K562 (cell line): ENCODE measurements around the gene MAP1LC3B2. TPM values are rescaled to one million over a fixed set of nuclear protein-coding genes. Genes with fewer than 3 reads are reported as not detected.

Experiments
- DIDO1 ChIP-seq: fragments of 450-650 bp; IDR thresholded peaks from 2 replicates; pipeline ENCODE4 v1.6.1; 2016; ENCODE audit warnings: low read depth, missing biosample characterization, missing genetic modification characterization
- DNMT1 ChIP-seq: fragments of 450-650 bp; IDR thresholded peaks from 2 replicates; pipeline ENCODE4 v1.6.1; 2016; ENCODE audit warnings: antibody characterized with exemption, mild to moderate bottlenecking
- E2F5 ChIP-seq: sonication (generic); formaldehyde crosslinking; IDR thresholded peaks from 2 replicates; pipeline ENCODE4 v1.8.0; 2022; ENCODE audit warnings: mild to moderate bottlenecking, missing genetic modification reagents
- ELK3 ChIP-seq: fragments of 450-650 bp; formaldehyde crosslinking; IDR thresholded peaks from 2 replicates; pipeline ENCODE4 v1.4.0; 2020; ENCODE audit warnings: mild to moderate bottlenecking
- EZH2 ChIP-seq: IDR thresholded peaks from 2 replicates; pipeline ENCODE4 v1.6.1; 2012; ENCODE audit warnings: low read depth, mild to moderate bottlenecking, inconsistent platforms, low read length, borderline replicate concordance
- GTF2A2 ChIP-seq: IDR thresholded peaks from 2 replicates; pipeline ENCODE4 v1.6.1; 2016; ENCODE audit warnings: mild to moderate bottlenecking, missing genetic modification characterization, missing compliant biosample characterization
- ID3 ChIP-seq, 2 experiments: fragments of 250-450 bp in 1 of 2; fragments of 450-650 bp in 1 of 2; sonication (Bioruptor Pico) in 1 of 2; IDR thresholded peaks; 2 replicates each; pipeline versions ENCODE4 v1.6.1 to v1.8.0; 2016 to 2021; ENCODE audit warnings: mild to moderate bottlenecking in 2 of 2, moderate library complexity in 2 of 2, missing compliant biosample characterization in 1 of 2, missing genetic modification characterization in 1 of 2
- KAT2B ChIP-seq: IDR thresholded peaks from one replicate; pipeline ENCODE4 v1.6.1; 2012; ENCODE audit warnings: low read depth, mild to moderate bottlenecking, control low read depth, inconsistent platforms, low read length, moderate library complexity
- MECOM ChIP-seq: fragments of 250-450 bp; sonication (Bioruptor Pico); IDR thresholded peaks from 2 replicates; pipeline ENCODE4 v1.8.0; 2022; ENCODE audit warnings: inconsistent platforms
- MYC ChIP-seq, 2 experiments: fragments of 250-450 bp in 1 of 2; sonication (Bioruptor Pico) in 1 of 2; IDR thresholded peaks; 2 replicates each; pipeline versions ENCODE4 v1.5.1 to v1.6.1; 2012 to 2021; ENCODE audit warnings: low read depth in 2 of 2, borderline replicate concordance in 1 of 2, improper control_type of control experiment in 1 of 2, low read length in 1 of 2, mild to moderate bottlenecking in 1 of 2, moderate library complexity in 1 of 2
- NCOR1 ChIP-seq: fragments of 450-650 bp; IDR thresholded peaks from 2 replicates; pipeline ENCODE4 v1.6.1; 2016; ENCODE audit warnings: mild to moderate bottlenecking, moderate library complexity
- NELFE ChIP-seq: IDR thresholded peaks from 2 replicates; pipeline ENCODE4 v1.6.1; 2011; ENCODE audit warnings: mild to moderate bottlenecking; ENCODE audit not compliant: insufficient read depth, insufficient read length
- PHB2 ChIP-seq: fragments of 450-650 bp; IDR thresholded peaks from 2 replicates; pipeline ENCODE4 v1.6.1; 2017; ENCODE audit warnings: low read depth
- PTRF ChIP-seq: fragments of 450-650 bp; IDR thresholded peaks from 2 replicates; pipeline ENCODE4 v1.6.1; 2016; ENCODE audit warnings: mild to moderate bottlenecking, missing genetic modification characterization, missing compliant biosample characterization
- RB1 ChIP-seq: fragments of 450-650 bp; IDR thresholded peaks from 2 replicates; pipeline ENCODE4 v1.6.1; 2017; ENCODE audit warnings: low read depth, mild to moderate bottlenecking
- SMAD1 ChIP-seq: fragments of 150-350 bp; IDR thresholded peaks from 2 replicates; pipeline ENCODE4 v1.6.1; 2014; ENCODE audit warnings: low read length, low read depth; ENCODE audit not compliant: partially characterized antibody
- SMAD4 ChIP-seq: fragments of 250-450 bp; sonication (Bioruptor Pico); conservative IDR thresholded peaks from 2 replicates; pipeline ENCODE4 v1.8.0; 2021; ENCODE audit warnings: inconsistent platforms, mild to moderate bottlenecking, moderate library complexity
- SNIP1 ChIP-seq: fragments of 450-650 bp; IDR thresholded peaks from 2 replicates; pipeline ENCODE4 v1.7.1; 2017; ENCODE audit warnings: low read depth, mild to moderate bottlenecking
- TCF3 ChIP-seq: sonication (generic); formaldehyde crosslinking; IDR thresholded peaks from 2 replicates; pipeline ENCODE4 v1.4.0; 2020; ENCODE audit warnings: mild to moderate bottlenecking, missing genetic modification reagents
- XRCC4 ChIP-seq: IDR thresholded peaks from one replicate; pipeline ENCODE4 v1.6.1; 2011; ENCODE audit not compliant: insufficient read depth, insufficient read length; ENCODE audit errors: extremely low read depth
- ZNF408 ChIP-seq: fragments of 250-450 bp; sonication (Bioruptor Pico); IDR thresholded peaks from 2 replicates; pipeline ENCODE4 v1.4.0; 2020; ENCODE audit warnings: low read depth, mild to moderate bottlenecking, moderate library complexity
- ZNF507 ChIP-seq: conservative IDR thresholded peaks from 2 replicates; pipeline ENCODE4 v1.6.1; 2017; ENCODE audit warnings: missing genetic modification characterization, missing compliant biosample characterization
- ZNF57 ChIP-seq: fragments of 450-650 bp; formaldehyde crosslinking; IDR thresholded peaks from 2 replicates; pipeline ENCODE4 v1.4.0; 2020; ENCODE audit warnings: mild to moderate bottlenecking, moderate library complexity
- ZNF717 ChIP-seq: fragments of 250-450 bp; sonication (Bioruptor Pico); IDR thresholded peaks from 2 replicates; pipeline ENCODE4 v1.5.0; 2021
- polyA plus RNA-seq, 8 experiments: library from polyadenylated mRNA; depleted of rRNA in 4 of 8; stranded (reverse) in 5 of 8; unstranded in 3 of 8; fragments of >200 nt; fragmentation: Nextera tagmentation in 2 of 8; fragmentation: Illumina TruSeq in 1 of 8; extraction: Ambion mirVana in 2 of 8; extraction: Trizol in 1 of 8; gene quantifications; 2 replicates each; pipeline versions ENCODE4 v1.2.1 to v1.2.3, GENCODE V29; 2011 to 2014; ENCODE audit warnings: inconsistent platforms in 1 of 8, missing spikeins in 1 of 8
- total RNA-seq, 7 experiments: library from RNA; depleted of rRNA in 6 of 7; stranded (reverse); fragments of >200 nt in 6 of 7; fragmentation: Illumina TruSeq in 2 of 7; extraction: Trizol in 2 of 7; gene quantifications; 2 replicates each; pipeline versions ENCODE4 v1.2.1 to v1.2.3, GENCODE V29; 2011 to 2021; ENCODE audit warnings: low replicate concordance in 1 of 7
- TF ChIP-seq, protein P1 (sequence below): fragments of 250-450 bp; sonication (Bioruptor Pico); IDR thresholded peaks from 2 replicates; pipeline ENCODE4 v1.5.0; 2021

Gene MAP1LC3B2
- total and polyA plus RNA-seq, 9 of the 15 experiments (the other 6 are each of a cell fraction or from before 2014, with no cell fraction given): 0.53 to 2.8 (median 0.76) TPM; not detected in 2

- no peak for TF ChIP-seq E2F5 (CRISPR knock-in tag)
- TF ChIP-seq PTRF (tag): no peak
- TF ChIP-seq, protein P1, sequence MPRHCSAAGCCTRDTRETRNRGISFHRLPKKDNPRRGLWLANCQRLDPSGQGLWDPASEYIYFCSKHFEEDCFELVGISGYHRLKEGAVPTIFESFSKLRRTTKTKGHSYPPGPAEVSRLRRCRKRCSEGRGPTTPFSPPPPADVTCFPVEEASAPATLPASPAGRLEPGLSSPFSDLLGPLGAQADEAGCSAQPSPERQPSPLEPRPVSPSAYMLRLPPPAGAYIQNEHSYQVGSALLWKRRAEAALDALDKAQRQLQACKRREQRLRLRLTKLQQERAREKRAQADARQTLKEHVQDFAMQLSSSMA (CRISPR knock-in tag): no peak
- no peak for TF ChIP-seq NELFE
- no peak for TF ChIP-seq KAT2B
- peak; percentile 24; the same call in 1 of the 2 replicates for TF ChIP-seq DIDO1 (tag)
- peak; percentile 71 for TF ChIP-seq NCOR1
- no peak for TF ChIP-seq DNMT1
- TF ChIP-seq RB1: 0 out of 2 replicates have a peak, but pooled peaks have one; percentile 19
- no peak for TF ChIP-seq ZNF507 (tag)
- no peak for TF ChIP-seq SNIP1
- no peak for TF ChIP-seq SMAD1
- TF ChIP-seq MECOM (CRISPR knock-in tag): peak; percentile 55; the same call in 1 of the 2 replicates
- TF ChIP-seq ZNF408: no peak
- peak; percentile 27 for TF ChIP-seq TCF3 (CRISPR knock-in tag)
- TF ChIP-seq GTF2A2 (tag): peak; percentile 51; the same call in 1 of the 2 replicates
- no peak for TF ChIP-seq ID3 (CRISPR knock-in tag; IDR thresholded peaks at IDR 0.05)
- no peak; the same call in 1 of the 2 replicates for TF ChIP-seq ID3 (tag; IDR thresholded peaks at IDR 0.05)
- TF ChIP-seq MYC (IDR thresholded peaks at IDR 0.05; ENCODE audit: low read depth, low read length): peak; percentile 46
- no peak for TF ChIP-seq MYC (CRISPR knock-in tag; IDR thresholded peaks at IDR 0.05; ENCODE audit: borderline replicate concordance, low read depth)
- TF ChIP-seq ZNF57: no peak
- TF ChIP-seq EZH2: no peak
- no peak for TF ChIP-seq PHB2
- TF ChIP-seq SMAD4 (CRISPR knock-in tag): peak; percentile 76
- TF ChIP-seq ELK3: no peak
- no peak for TF ChIP-seq XRCC4
- TF ChIP-seq ZNF717: no peak
These were observed 39.4 kb downstream of the MAP1LC3B2 start (continued) for GRCh38 chr12:116598311-116599284.
